ENCODE results near the gene TMEM259. TPM values are rescaled to one million over a fixed set of nuclear protein-coding genes. Genes with fewer than 3 reads are reported as not detected.

The TMEM259 gene
- total RNA-seq, 6 experiments from 2014 or later: 127 to 164 (median 149) TPM

GRCh38 chr19:1042689-1043511 lies 22.0 kb upstream of the TMEM259 start:
- no peak overlapping the region for H3K4me3 Mint-ChIP-seq
- no peak for TF ChIP-seq CTCF (IDR thresholded peaks at IDR 0.05)
- peaks cover 32% of the 10 kb centered on the region for H3K4me1 Mint-ChIP-seq (ENCODE audit: low read depth)
- H3K27me3 Mint-ChIP-seq (ENCODE audit: insufficient read depth): peaks cover 28% of the 10 kb centered on the region
- H3K27ac Mint-ChIP-seq: no peak overlapping the region
- no peak for DNase-seq
- H3K9me3 Mint-ChIP-seq: peaks cover 12% of the 10 kb centered on the region; the same call in 1 of the 2 replicates
- H3K36me3 Mint-ChIP-seq (ENCODE audit: low read depth): peaks cover 1% of the 10 kb centered on the region

DNA sequence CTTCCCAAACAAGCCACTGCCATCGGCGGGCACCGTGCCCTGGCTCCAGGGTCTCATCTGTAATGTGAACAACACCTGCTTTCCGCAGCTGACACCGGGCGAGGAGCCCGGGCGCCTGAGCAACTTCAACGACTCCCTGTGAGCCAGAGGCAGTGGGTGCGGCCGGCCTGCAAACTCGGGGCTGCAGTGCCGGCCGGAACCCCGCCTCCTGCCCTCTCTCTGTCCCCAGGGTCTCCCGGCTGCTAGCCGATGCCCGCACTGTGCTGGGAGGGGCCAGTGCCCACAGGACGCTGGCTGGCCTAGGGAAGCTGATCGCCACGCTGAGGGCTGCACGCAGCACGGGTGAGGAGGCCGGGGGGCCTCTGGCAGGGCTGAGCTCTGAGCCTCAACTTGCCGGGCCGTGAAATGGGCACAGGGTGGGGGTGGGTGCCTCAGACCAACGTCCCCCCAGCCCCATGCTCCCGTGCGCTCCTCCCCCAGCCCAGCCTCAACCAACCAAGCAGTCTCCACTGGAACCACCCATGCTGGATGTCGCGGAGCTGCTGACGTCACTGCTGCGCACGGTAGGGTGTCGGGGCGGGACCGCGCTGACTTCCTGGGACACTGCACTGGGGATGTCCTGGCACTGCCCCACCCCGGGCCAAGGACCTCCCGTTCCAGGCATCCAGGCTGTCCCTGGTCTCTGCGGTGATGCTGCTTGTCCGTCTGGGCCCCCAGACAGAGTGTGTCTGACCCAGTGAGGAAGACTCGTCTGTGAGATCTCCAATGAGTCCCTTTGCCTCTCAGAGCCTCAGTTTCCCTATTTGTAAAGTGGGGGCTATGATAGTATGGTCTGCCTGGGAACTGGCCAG lies 21.1 kb upstream of the TMEM259 start:
- no peak for DNase-seq
- Mint-ChIP-seq H3K27me3 (ENCODE audit: insufficient read depth) (peaks cover 30% of the 10 kb centered on the region), H3K4me1 (ENCODE audit: low read depth) (peaks cover 36% of the 10 kb centered on the region), H3K27ac (no peak overlapping the region), H3K36me3 (ENCODE audit: low read depth) (peaks cover 7% of the 10 kb centered on the region), H3K4me3 (no peak overlapping the region), H3K9me3 (peaks cover 12% of the 10 kb centered on the region; the same call in 1 of the 2 replicates)
- no peak for TF ChIP-seq CTCF (IDR thresholded peaks at IDR 0.05)

DNA sequence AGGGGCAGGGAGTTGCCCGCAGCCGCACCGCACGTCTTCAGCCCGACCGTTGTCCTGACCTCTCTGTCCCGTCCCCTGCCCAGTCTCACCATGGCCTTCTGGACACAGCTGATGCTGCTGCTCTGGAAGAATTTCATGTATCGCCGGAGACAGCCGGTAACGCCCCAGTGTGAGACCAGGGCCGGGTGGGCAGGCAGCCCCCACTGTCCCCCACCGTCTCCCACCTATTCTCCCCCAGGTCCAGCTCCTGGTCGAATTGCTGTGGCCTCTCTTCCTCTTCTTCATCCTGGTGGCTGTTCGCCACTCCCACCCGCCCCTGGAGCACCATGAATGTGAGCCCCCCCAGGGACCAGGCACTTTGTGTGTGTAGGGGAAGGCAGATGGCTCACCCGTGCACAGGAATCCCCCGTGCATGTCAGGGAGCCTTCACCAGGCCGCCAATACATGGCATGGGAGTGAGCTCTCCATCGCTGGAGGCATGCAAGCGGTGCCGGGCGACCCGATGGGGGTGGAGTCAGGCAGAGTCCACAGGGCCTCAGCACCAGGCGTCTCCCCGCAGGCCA lies 20.4 kb upstream of the TMEM259 start:
- Mint-ChIP-seq H3K4me1 (ENCODE audit: low read depth) (peaks cover 36% of the 10 kb centered on the region), H3K27ac (peak overlapping the region; percentile 49; the same call in 1 of the 2 replicates), H3K27me3 (ENCODE audit: insufficient read depth) (peaks cover 30% of the 10 kb centered on the region), H3K9me3 (peaks cover 12% of the 10 kb centered on the region; the same call in 1 of the 2 replicates), H3K36me3 (ENCODE audit: low read depth) (peaks cover 7% of the 10 kb centered on the region), H3K4me3 (peak overlapping the region; percentile 91)
- no peak for DNase-seq
- no peak for TF ChIP-seq CTCF (IDR thresholded peaks at IDR 0.05)

DNA sequence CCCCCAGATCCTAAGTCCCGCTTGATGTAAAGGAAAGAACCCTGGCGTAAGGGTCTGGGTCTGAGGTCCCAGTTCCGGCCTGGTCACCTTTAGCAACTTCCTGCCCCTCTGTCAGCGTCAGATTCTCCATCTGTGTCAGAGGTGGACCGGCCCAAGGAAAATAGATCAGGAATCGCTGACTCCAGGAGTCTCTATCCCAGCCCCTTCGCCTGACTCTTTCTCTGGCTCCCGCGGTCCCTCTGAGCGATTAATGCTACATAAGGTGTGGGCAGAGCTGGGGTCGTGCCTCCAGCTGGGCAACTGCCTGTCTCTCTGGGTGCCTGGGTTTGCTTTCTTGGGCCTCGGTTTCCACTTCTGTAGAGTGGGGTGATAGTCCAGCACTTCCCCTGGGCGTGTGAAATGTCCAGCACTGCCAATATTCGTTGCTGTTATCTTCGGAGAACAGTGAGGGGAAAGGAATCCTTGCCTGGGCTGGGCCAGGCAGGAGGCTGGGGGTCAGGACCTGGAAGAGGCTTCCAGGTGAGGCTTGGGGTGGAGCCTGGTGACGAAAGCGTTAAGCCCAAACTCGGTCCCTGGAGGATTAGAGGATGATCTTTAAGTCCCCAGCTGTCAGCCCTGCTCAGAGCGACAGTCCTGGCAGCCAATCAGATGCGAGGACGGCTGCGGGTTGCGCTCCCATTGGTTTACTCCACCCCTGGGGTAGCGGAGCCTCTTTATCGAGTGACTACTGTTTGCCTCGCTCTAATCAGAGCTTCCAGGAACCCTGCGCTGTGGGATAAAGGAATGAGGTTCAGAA lies 19.8 kb upstream of the TMEM259 start:
- TF ChIP-seq CTCF (IDR thresholded peaks at IDR 0.05): no peak
- peak; percentile 93 for DNase-seq
- Mint-ChIP-seq H3K4me3 (peak overlapping the region; percentile 91), H3K36me3 (ENCODE audit: low read depth) (peaks cover 10% of the 10 kb centered on the region), H3K27me3 (ENCODE audit: insufficient read depth) (peaks cover 30% of the 10 kb centered on the region), H3K4me1 (ENCODE audit: low read depth) (peaks cover 36% of the 10 kb centered on the region), H3K9me3 (peaks cover 12% of the 10 kb centered on the region; the same call in 1 of the 2 replicates), H3K27ac (peak overlapping the region; percentile 49)
